22Rv1 (cell line): Measurements from ENCODE around the gene RGP1.

ENCODE experiments used
- H3K27ac ChIP-seq: fragments of 450-650 bp; 2 replicates; pipeline ENCODE4 v1.5.1; 2017
- ZFX ChIP-seq: fragments of 450-650 bp; IDR thresholded peaks from 2 replicates; pipeline ENCODE4 v1.6.1; 2017; ENCODE audit warnings: antibody characterized with exemption, borderline replicate concordance
- TF ChIP-seq, protein P1 (sequence below): fragments of 450-650 bp; IDR thresholded peaks from 2 replicates; pipeline ENCODE4 v1.5.1; 2017; ENCODE audit warnings: mild to moderate bottlenecking

Gene RGP1

DNA sequence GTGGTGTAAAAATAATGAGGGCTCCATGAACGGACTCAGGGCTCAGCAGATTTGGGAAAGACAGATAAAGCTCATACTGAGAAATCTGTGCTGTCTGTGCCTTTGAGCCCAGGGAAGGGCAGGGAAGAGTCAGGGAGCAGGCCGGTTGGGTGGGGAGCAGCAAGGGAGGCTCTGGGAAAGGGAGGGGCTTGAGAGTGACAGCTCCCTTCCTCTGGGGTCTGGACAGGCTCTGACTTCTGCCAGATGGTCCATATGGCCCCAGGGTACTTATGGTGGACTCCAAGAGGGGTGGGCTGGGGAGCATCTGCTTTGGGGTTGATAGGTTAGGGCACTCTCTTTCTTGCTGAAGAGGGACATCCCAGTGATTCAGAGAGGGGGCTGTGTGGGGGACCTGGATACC, 44.4 kb downstream of the RGP1 start:
- no peak for TF ChIP-seq ZFX
- TF ChIP-seq, protein P1, sequence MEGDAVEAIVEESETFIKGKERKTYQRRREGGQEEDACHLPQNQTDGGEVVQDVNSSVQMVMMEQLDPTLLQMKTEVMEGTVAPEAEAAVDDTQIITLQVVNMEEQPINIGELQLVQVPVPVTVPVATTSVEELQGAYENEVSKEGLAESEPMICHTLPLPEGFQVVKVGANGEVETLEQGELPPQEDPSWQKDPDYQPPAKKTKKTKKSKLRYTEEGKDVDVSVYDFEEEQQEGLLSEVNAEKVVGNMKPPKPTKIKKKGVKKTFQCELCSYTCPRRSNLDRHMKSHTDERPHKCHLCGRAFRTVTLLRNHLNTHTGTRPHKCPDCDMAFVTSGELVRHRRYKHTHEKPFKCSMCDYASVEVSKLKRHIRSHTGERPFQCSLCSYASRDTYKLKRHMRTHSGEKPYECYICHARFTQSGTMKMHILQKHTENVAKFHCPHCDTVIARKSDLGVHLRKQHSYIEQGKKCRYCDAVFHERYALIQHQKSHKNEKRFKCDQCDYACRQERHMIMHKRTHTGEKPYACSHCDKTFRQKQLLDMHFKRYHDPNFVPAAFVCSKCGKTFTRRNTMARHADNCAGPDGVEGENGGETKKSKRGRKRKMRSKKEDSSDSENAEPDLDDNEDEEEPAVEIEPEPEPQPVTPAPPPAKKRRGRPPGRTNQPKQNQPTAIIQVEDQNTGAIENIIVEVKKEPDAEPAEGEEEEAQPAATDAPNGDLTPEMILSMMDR, result no peak
- no peak overlapping the region for H3K27ac ChIP-seq

DNA sequence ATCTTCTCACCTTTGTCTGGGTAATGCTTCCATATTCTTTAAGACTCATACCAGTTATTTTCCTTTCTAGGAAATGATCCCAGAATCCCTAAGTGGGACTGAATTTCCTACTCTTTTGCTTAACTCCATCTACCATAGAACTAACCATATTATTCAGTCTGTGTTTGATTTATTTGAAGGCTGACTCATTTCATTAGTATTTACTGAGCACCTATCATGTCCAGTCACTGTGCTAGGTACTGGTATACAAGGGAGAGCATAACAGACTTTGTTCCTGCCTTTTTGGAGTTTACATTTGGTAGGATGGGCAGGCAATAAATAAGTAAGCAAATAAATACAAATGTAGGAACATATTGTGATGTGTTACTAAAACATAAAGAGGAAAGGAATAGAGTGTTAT, 46.6 kb downstream of the RGP1 start:
- no peak for TF ChIP-seq ZFX
- TF ChIP-seq, protein P1, result no peak

DNA sequence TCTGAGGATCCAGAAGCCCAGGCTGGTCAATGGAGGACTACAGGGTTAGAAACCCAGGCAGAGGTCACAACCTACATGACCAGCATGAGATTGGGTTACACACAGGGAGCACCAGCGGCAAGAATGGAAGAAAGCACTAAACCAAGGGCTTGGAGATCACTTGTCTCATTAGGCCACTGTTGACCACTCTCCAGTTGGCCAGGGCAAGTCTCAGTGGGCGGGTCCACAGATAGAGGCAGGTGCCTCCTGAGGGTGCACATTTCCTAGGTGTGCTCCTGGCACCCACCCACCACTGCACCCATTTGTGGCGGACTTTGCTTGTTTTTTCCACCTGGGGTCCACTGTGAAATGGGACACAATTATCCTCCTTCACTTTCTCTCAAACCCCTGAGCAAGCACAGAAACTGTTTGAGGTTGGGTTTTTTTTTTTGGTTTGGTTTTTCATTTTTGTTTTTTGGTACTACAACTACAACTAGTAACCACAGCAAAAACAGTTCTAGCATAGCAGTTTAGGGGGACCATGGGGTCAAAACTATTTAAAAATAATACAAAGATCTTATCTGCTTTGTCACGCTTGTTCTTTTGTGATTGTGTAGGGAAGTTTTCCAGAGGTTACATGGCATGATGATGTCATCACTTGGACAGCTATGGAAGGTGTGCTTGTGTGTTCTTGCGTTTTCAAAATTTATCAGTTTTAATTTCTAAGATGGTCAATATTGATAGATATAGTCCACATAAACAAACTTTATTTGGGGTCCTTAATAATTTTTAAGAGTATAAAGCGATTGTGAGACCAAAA, 48.4 kb downstream of the RGP1 start:
- TF ChIP-seq, protein P1, result no peak
- no peak for TF ChIP-seq ZFX
- no peak overlapping the region for H3K27ac ChIP-seq

More for the DNA sequence above, 46.6 kb downstream of the RGP1 start:
- H3K27ac ChIP-seq, result no peak overlapping the region

DNA sequence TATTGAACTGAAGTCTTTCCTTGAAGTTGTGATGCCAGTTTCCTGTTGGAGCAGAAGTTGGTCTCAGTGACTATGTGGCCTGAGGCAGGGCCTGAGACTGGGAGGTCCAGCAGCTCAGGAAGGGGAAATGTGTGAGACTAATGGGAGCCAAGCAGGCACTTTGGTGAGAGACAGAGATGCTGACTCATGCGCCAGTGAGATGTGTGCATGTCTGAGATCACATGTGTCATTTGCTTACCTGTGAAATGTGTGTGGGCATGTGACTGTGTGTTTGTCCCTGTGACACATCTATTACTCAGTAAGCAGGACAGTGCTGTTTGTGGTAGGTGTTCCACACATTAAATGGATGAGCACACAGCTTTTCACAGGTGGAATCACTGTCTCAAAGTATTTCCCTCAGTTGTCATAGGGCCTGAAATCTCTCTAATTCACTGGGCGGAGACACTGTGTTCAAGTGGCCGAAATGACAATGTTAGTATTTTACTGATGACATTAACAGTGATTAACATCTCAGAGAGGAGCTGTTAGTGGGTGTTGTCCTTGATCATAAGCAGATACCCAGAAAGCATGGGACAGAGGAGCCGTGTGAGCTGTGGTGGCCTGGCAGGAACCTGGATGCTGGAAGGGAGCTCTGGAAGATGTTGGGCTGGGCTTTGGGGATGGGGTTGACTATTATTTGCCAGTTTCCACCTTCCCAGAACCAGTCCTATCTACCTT, 49.7 kb downstream of the RGP1 start:
- TF ChIP-seq, protein P1, result no peak
- TF ChIP-seq ZFX, result no peak
- H3K27ac ChIP-seq, result no peak overlapping the region

DNA sequence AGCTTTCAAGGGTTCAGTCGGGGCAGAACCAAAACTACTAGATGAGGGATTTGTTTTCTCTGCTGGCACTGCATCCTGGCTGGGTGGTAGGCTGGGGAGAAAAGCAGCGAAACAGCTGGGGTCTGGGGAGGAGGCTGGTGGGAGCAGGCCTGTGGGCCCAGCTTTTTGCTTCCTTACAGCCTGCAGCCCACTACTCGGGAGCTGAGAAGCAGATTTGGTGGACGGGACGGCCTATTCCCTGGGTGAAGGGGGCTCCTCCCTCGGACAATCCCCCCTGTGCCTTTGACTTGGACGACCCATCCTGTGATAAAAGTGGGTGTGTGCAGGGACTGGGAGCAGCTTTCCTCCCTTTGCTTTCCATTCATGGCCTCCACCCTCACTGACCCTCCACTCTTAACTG, 51.4 kb downstream of the RGP1 start:
- TF ChIP-seq ZFX, result no peak
- TF ChIP-seq, protein P1, result no peak
- no peak overlapping the region for H3K27ac ChIP-seq

DNA sequence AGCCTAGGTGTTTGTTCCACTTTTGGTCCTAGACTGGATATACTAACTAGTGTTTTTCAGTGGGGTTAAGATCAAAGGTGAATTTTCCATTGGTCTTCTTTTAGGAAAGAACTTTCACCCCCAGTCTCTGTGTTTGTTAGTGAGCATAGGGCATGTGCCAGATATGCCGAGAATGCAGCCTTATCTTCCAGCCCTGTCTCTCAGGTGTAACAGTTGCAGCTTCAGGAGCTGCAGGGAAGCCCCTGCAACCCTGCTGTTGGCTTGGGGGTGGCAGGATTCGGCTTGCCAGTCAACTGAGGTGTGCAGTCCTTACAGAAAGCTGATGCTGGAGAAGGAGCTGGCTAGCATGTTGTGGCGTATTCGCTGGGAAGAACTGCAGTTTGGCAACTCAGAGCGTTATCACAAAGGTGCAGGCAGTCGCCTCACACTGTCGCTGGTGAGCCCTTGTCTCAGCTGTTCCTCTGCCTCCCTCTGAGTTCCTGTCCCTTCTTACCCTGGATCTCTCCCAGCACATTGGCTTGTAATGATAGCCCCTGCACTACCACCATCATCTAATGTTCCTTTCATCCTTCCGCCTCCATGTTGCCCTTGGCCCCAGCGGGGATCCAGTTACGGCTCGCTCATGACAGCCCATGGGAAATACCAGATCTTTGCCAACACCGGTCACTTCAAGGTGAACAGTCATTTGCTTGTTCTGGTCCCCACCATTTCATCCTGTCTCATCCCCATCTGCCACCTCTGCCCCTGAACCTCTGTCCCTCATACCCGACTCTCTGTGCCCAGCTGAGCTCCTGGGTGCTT, 52.4 kb downstream of the RGP1 start:
- TF ChIP-seq ZFX, result no peak
- TF ChIP-seq, protein P1, result no peak
- no peak overlapping the region for H3K27ac ChIP-seq
